Osteocyte (in vitro differentiated cells): ENCODE results near the gene GALNT9. TPM values are rescaled to one million over a fixed set of nuclear protein-coding genes. Genes with fewer than 3 reads are reported as not detected.

Experiments used
- DNase-seq: peaks from one replicate; pipeline ENCODE4 v3.0.0; 2021; ENCODE audit warnings: mixed read lengths; ENCODE audit not compliant: unreplicated experiment; ENCODE audit errors: extremely low spot score
- H3K27ac Mint-ChIP-seq: one replicate; pipeline ENCODE4 v1.8.0; 2021; ENCODE audit warnings: mild to moderate bottlenecking, mixed read lengths; ENCODE audit not compliant: unreplicated experiment
- H3K27me3 Mint-ChIP-seq: one replicate; pipeline ENCODE4 v1.8.0; 2021; ENCODE audit warnings: mixed read lengths; ENCODE audit not compliant: unreplicated experiment
- H3K36me3 Mint-ChIP-seq: one replicate; pipeline ENCODE4 v1.8.0; 2021; ENCODE audit warnings: mixed read lengths; ENCODE audit not compliant: unreplicated experiment
- H3K4me1 Mint-ChIP-seq: one replicate; pipeline ENCODE4 v1.8.0; 2021; ENCODE audit warnings: mixed read lengths; ENCODE audit not compliant: unreplicated experiment
- H3K4me3 Mint-ChIP-seq: one replicate; pipeline ENCODE4 v1.8.0; 2021; ENCODE audit warnings: mild to moderate bottlenecking, moderate library complexity, mixed read lengths; ENCODE audit not compliant: unreplicated experiment
- H3K9me3 Mint-ChIP-seq: one replicate; pipeline ENCODE4 v1.8.0; 2021; ENCODE audit warnings: mixed read lengths; ENCODE audit not compliant: unreplicated experiment
- CTCF ChIP-seq: fragments of 200-600 bp; sonication (generic); IDR thresholded peaks from 2 replicates; pipeline ENCODE4 v1.5.0; 2021; ENCODE audit warnings: antibody characterized with exemption, mild to moderate bottlenecking, moderate library complexity
- total RNA-seq: library from RNA; stranded (reverse); gene quantifications from 2 replicates; pipeline ENCODE4 v1.2.1, GENCODE V29; 2021

The GALNT9 gene
- total RNA-seq, 1 donor from 2014 or later = not detected

GRCh38 chr12:132277374-132277941 lies 51.9 kb downstream of the GALNT9 start:
- no peak for DNase-seq
- H3K36me3 Mint-ChIP-seq = no peaks in the 10 kb centered on the region
- no peak for TF ChIP-seq CTCF
- no peaks in the 10 kb centered on the region for H3K4me1 Mint-ChIP-seq
- H3K27me3 Mint-ChIP-seq = peaks cover 26% of the 10 kb centered on the region
- H3K4me3 Mint-ChIP-seq = no peak overlapping the region
- H3K27ac Mint-ChIP-seq = no peak overlapping the region
- no peaks in the 10 kb centered on the region for H3K9me3 Mint-ChIP-seq

GRCh38 chr12:132276827-132277373 lies 52.5 kb downstream of the GALNT9 start:
- no peak for TF ChIP-seq CTCF
- no peaks in the 10 kb centered on the region for H3K4me1 Mint-ChIP-seq
- H3K9me3 Mint-ChIP-seq = no peaks in the 10 kb centered on the region
- DNase-seq = no peak
- no peak overlapping the region for H3K4me3 Mint-ChIP-seq
- peaks cover 28% of the 10 kb centered on the region for H3K27me3 Mint-ChIP-seq
- H3K27ac Mint-ChIP-seq = no peak overlapping the region
- H3K36me3 Mint-ChIP-seq = no peaks in the 10 kb centered on the region

- Mint-ChIP-seq H3K36me3 (no peaks in the 10 kb centered on the region), H3K4me3 (no peak overlapping the region), H3K4me1 (no peaks in the 10 kb centered on the region), H3K27ac (no peak overlapping the region), H3K9me3 (no peaks in the 10 kb centered on the region), H3K27me3 (peaks cover 30% of the 10 kb centered on the region)
- no peak for TF ChIP-seq CTCF
- DNase-seq = no peak
These were observed 53.1 kb downstream of the GALNT9 start for GRCh38 chr12:132276066-132276826.

- DNase-seq = no peak
- no peak overlapping the region for H3K4me3 Mint-ChIP-seq
- no peaks in the 10 kb centered on the region for H3K4me1 Mint-ChIP-seq
- H3K9me3 Mint-ChIP-seq = no peaks in the 10 kb centered on the region
- peaks cover 31% of the 10 kb centered on the region for H3K27me3 Mint-ChIP-seq
- H3K27ac Mint-ChIP-seq = no peak overlapping the region
- TF ChIP-seq CTCF = no peak
- no peaks in the 10 kb centered on the region for H3K36me3 Mint-ChIP-seq
These were observed 53.8 kb downstream of the GALNT9 start for GRCh38 chr12:132275631-132276030.

- no peak overlapping the region for H3K27ac Mint-ChIP-seq
- H3K4me1 Mint-ChIP-seq = no peaks in the 10 kb centered on the region
- peaks cover 35% of the 10 kb centered on the region for H3K27me3 Mint-ChIP-seq
- H3K9me3 Mint-ChIP-seq = no peaks in the 10 kb centered on the region
- TF ChIP-seq CTCF = no peak
- no peak overlapping the region for H3K4me3 Mint-ChIP-seq
- no peak for DNase-seq
- H3K36me3 Mint-ChIP-seq = no peaks in the 10 kb centered on the region
These were observed 54.3 kb downstream of the GALNT9 start for GRCh38 chr12:132275110-132275531.
